HG03139 (cell line): ENCODE results near the gene TNFAIP6.

Experiments
- ATAC-seq: cut with Tn5 transposase; IDR thresholded peaks from one replicate; pipeline ENCODE4 v1.9.1; 2021; ENCODE audit not compliant: unreplicated experiment

TNFAIP6 gene

GRCh38 chr2:151359768-151360461 lies 2.5 kb downstream of the TNFAIP6 start:
- no peak for ATAC-seq

GRCh38 chr2:151361674-151362370 lies 4.4 kb downstream of the TNFAIP6 start:
- ATAC-seq = no peak

GRCh38 chr2:151363709-151364108 lies 6.3 kb downstream of the TNFAIP6 start:
- peak; percentile 60 for ATAC-seq

GRCh38 chr2:151367571-151367970 lies 10.2 kb downstream of the TNFAIP6 start:
- ATAC-seq = no peak

GRCh38 chr2:151374436-151374835 lies 17.0 kb downstream of the TNFAIP6 start:
- ATAC-seq = peak; percentile 96

GRCh38 chr2:151379169-151379568 lies 21.8 kb downstream of the TNFAIP6 start:
- no peak for ATAC-seq

GRCh38 chr2:151380580-151381235 lies 23.3 kb downstream of the TNFAIP6 start:
- no peak for ATAC-seq

- ATAC-seq = no peak
Measured at GRCh38 chr2:151381266-151381665, 23.9 kb downstream of the TNFAIP6 start.

- no peak for ATAC-seq
Measured at GRCh38 chr2:151388011-151388410, 30.6 kb downstream of the TNFAIP6 start.

GRCh38 chr2:151391436-151391835 lies 34.0 kb downstream of the TNFAIP6 start:
- no peak for ATAC-seq

GRCh38 chr2:151394509-151394908 lies 37.1 kb downstream of the TNFAIP6 start:
- no peak for ATAC-seq

- no peak for ATAC-seq
Measured at GRCh38 chr2:151395509-151396374, 38.4 kb downstream of the TNFAIP6 start.

- no peak for ATAC-seq
Measured at GRCh38 chr2:151399981-151400380, 42.6 kb downstream of the TNFAIP6 start.

GRCh38 chr2:151401149-151401548 lies 43.8 kb downstream of the TNFAIP6 start:
- ATAC-seq = no peak

- ATAC-seq = no peak
Measured at GRCh38 chr2:151403914-151404313, 46.5 kb downstream of the TNFAIP6 start.

GRCh38 chr2:151405376-151405775 lies 48.0 kb downstream of the TNFAIP6 start:
- ATAC-seq = no peak

GRCh38 chr2:151407281-151407680 lies 49.9 kb downstream of the TNFAIP6 start:
- ATAC-seq = no peak

- ATAC-seq = no peak
Measured at GRCh38 chr2:151408788-151409600, 51.6 kb downstream of the TNFAIP6 start.

GRCh38 chr2:151409601-151410484 lies 52.5 kb downstream of the TNFAIP6 start, which contains the start of gene RIF1:
Gene RIF1, plus strand, starts transcription at chr2:151409902. Its CDS starts 522 bp downstream, at chr2:151410424.
- ATAC-seq = peak; percentile 93
